K562 (cell line): Measurements from ENCODE around the gene SCMH1. TPM values are rescaled to one million over a fixed set of nuclear protein-coding genes. Genes with fewer than 3 reads are reported as not detected.
A peak's percentile ranks its signal among the peaks of the same experiment; 100 is the strongest.

Experiments
- BCOR ChIP-seq: fragments of 450-650 bp; IDR thresholded peaks from 2 replicates; pipeline ENCODE4 v1.6.1; 2016
- BDP1 ChIP-seq: IDR thresholded peaks from 3 replicates; pipeline ENCODE4 v1.6.1; 2011; ENCODE audit not compliant: insufficient read length, insufficient read depth
- BHLHE40 ChIP-seq: IDR thresholded peaks from 2 replicates; pipeline ENCODE4 v1.6.1; 2011; ENCODE audit warnings: low read length, improper control_type of control experiment
- CBX1 ChIP-seq: sonication (generic); IDR thresholded peaks from 2 replicates; pipeline ENCODE4 v1.6.1; 2016; ENCODE audit warnings: antibody characterized with exemption, low read depth, mild to moderate bottlenecking
- DPF2 ChIP-seq: fragments of 450-650 bp; IDR thresholded peaks from 2 replicates; pipeline ENCODE4 v1.6.1; 2016
- IFI16 ChIP-seq: fragments of 250-450 bp; sonication (Bioruptor Pico); IDR thresholded peaks from 2 replicates; pipeline ENCODE4 v2.1.2; 2022; ENCODE audit warnings: mild to moderate bottlenecking, inconsistent platforms
- KHSRP ChIP-seq: fragments of 450-650 bp; IDR thresholded peaks from 2 replicates; pipeline ENCODE4 v1.6.1; 2017
- L3MBTL2 ChIP-seq: fragments of 450-650 bp; IDR thresholded peaks from 2 replicates; pipeline ENCODE4 v1.6.1; 2016; ENCODE audit warnings: mild to moderate bottlenecking, moderate library complexity
- MEF2D ChIP-seq: conservative IDR thresholded peaks from 2 replicates; pipeline ENCODE4 v1.6.1; 2016; ENCODE audit warnings: low read depth, missing genetic modification characterization, missing compliant biosample characterization
- MLX ChIP-seq, 2 experiments: fragments of 450-650 bp in 1 of 2; sonication (generic) in 1 of 2; formaldehyde crosslinking; conservative IDR thresholded peaks; 2 replicates each; pipeline versions ENCODE4 v1.4.0 to v1.8.1; 2020 to 2022; ENCODE audit warnings: mild to moderate bottlenecking in 1 of 2, missing genetic modification reagents in 1 of 2
- NFE2L1 ChIP-seq: fragments of 450-650 bp; IDR thresholded peaks from 2 replicates; pipeline ENCODE4 v1.6.1; 2016; ENCODE audit warnings: missing genetic modification characterization, low read depth, mild to moderate bottlenecking, missing compliant biosample characterization, moderate library complexity, borderline replicate concordance
- NONO ChIP-seq, 2 experiments: fragments of 200-400 bp in 1 of 2; fragments of 450-650 bp in 1 of 2; formaldehyde crosslinking in 1 of 2; IDR thresholded peaks; 2 replicates each; pipeline ENCODE4 v1.6.1; 2017; ENCODE audit warnings: low read depth in 2 of 2, mild to moderate bottlenecking in 2 of 2, moderate library complexity in 2 of 2, low read length in 1 of 2
- POLR2H ChIP-seq: IDR thresholded peaks from 2 replicates; pipeline ENCODE4 v1.6.1; 2016; ENCODE audit warnings: missing genetic modification characterization, low read depth, mild to moderate bottlenecking, control low read depth, missing compliant biosample characterization, moderate library complexity
- RBBP5 ChIP-seq: fragments of 200-600 bp; sonication (generic); IDR thresholded peaks from 2 replicates; pipeline ENCODE4 v1.6.1; 2012; ENCODE audit warnings: borderline replicate concordance, mild to moderate bottlenecking, low read length, control low read depth, inconsistent platforms; ENCODE audit not compliant: insufficient read depth, poor library complexity, severe bottlenecking
- SAFB ChIP-seq: fragments of 200-400 bp; formaldehyde crosslinking; IDR thresholded peaks from 2 replicates; pipeline ENCODE4 v1.6.1; 2017; ENCODE audit warnings: low read depth, low read length, borderline replicate concordance
- SPI1 ChIP-seq: IDR thresholded peaks from 2 replicates; pipeline ENCODE4 v1.6.1; 2011; ENCODE audit warnings: low read depth, low read length, control low read depth, borderline replicate concordance
- STAT5B ChIP-seq: fragments of 250-450 bp; sonication (Bioruptor Pico); IDR thresholded peaks from 2 replicates; pipeline ENCODE4 v1.8.0; 2021; ENCODE audit warnings: mild to moderate bottlenecking, inconsistent platforms
- TFE3 ChIP-seq: fragments of 450-650 bp; formaldehyde crosslinking; IDR thresholded peaks from 2 replicates; pipeline ENCODE4 v1.4.0; 2020; ENCODE audit warnings: mild to moderate bottlenecking, mixed read lengths
- XRCC4 ChIP-seq: IDR thresholded peaks from one replicate; pipeline ENCODE4 v1.6.1; 2011; ENCODE audit not compliant: insufficient read depth, insufficient read length; ENCODE audit errors: extremely low read depth
- ZNF253 ChIP-seq: fragments of 250-450 bp; sonication (Bioruptor Pico); conservative IDR thresholded peaks from 2 replicates; pipeline ENCODE4 v1.6.1; 2021; ENCODE audit warnings: mild to moderate bottlenecking
- ZNF696 ChIP-seq: fragments of 250-450 bp; sonication (Bioruptor Pico); conservative IDR thresholded peaks from 2 replicates; pipeline ENCODE4 v1.4.0; 2020; ENCODE audit warnings: mild to moderate bottlenecking, moderate library complexity
- polyA plus RNA-seq, 8 experiments: library from polyadenylated mRNA; depleted of rRNA in 4 of 8; stranded (reverse) in 5 of 8; unstranded in 3 of 8; fragments of >200 nt; fragmentation: Nextera tagmentation in 2 of 8; fragmentation: Illumina TruSeq in 1 of 8; extraction: Ambion mirVana in 2 of 8; extraction: Trizol in 1 of 8; gene quantifications; 2 replicates each; pipeline versions ENCODE4 v1.2.1 to v1.2.3, GENCODE V29; 2011 to 2014; ENCODE audit warnings: inconsistent platforms in 1 of 8, missing spikeins in 1 of 8
- total RNA-seq, 7 experiments: library from RNA; depleted of rRNA in 6 of 7; stranded (reverse); fragments of >200 nt in 6 of 7; fragmentation: Illumina TruSeq in 2 of 7; extraction: Trizol in 2 of 7; gene quantifications; 2 replicates each; pipeline versions ENCODE4 v1.2.1 to v1.2.3, GENCODE V29; 2011 to 2021; ENCODE audit warnings: low replicate concordance in 1 of 7
- TF ChIP-seq, protein P1 (sequence below): IDR thresholded peaks from 2 replicates; pipeline ENCODE4 v1.6.1; 2011; ENCODE audit not compliant: insufficient read length; ENCODE audit errors: extremely low read depth
- TF ChIP-seq, protein P2 (sequence below), 2 experiments: fragments of 450-650 bp; IDR thresholded peaks; 2 replicates each; pipeline ENCODE4 v1.6.1; 2016

The SCMH1 gene
- total and polyA plus RNA-seq, 9 of the 15 experiments (the other 6 are each of a cell fraction or from before 2014, with no cell fraction given) = 8.5 to 37.0 (median 26.8) TPM

DNA sequence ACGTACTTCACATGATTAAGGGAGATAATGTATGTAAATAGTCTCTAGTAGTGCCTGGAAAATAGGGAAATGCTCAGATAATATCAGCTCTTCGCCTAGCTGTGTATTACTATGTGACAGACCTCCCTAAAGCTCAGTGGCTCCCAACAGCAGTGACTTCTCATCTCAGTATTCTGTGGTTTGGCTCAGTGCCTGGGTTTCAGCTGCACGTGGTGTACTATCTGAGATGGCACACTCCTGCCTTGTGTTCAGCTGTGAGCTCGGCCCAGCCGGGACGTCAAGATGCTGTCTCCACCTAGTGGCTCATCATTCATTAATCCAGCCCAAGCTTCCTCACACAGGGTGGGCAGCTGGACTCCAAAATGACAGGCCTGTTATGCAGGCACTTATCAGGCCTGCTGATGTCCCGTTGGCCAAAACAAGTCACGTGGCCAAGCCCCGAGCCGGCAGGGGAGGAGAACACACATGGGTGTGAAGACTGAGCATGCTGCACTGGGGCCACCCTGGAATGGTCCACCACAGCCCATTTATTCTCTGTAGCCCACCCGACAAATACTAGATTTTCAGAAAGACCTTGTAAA, 238.4 kb downstream of the SCMH1 start (continued):
- no peak for TF ChIP-seq ZNF696 (CRISPR knock-in tag)
- TF ChIP-seq NONO (IDR thresholded peaks at IDR 0.05; ENCODE audit: low read depth in 2 of 2, low read length in 1 of 2) = peak in 1 of 2 experiments; percentile 85; a peak in 2 of 4 replicates
- peak; percentile 86 for TF ChIP-seq SPI1
- no peak for TF ChIP-seq SAFB
- TF ChIP-seq BCOR = peak; percentile 94
- TF ChIP-seq BDP1 = no peak
- TF ChIP-seq POLR2H (tag) = no peak
- TF ChIP-seq TFE3 (CRISPR knock-in tag) = peak; percentile 90
- TF ChIP-seq ZNF253 (CRISPR knock-in tag) = no peak
- TF ChIP-seq IFI16 (CRISPR knock-in tag) = no peak
- peak; percentile 69; the same call in 1 of the 2 replicates for TF ChIP-seq CBX1
- TF ChIP-seq, protein P1, sequence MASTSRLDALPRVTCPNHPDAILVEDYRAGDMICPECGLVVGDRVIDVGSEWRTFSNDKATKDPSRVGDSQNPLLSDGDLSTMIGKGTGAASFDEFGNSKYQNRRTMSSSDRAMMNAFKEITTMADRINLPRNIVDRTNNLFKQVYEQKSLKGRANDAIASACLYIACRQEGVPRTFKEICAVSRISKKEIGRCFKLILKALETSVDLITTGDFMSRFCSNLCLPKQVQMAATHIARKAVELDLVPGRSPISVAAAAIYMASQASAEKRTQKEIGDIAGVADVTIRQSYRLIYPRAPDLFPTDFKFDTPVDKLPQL = no peak
- no peak for TF ChIP-seq MLX (CRISPR knock-in tag; conservative IDR thresholded peaks at IDR 0.05)
- TF ChIP-seq, protein P2, sequence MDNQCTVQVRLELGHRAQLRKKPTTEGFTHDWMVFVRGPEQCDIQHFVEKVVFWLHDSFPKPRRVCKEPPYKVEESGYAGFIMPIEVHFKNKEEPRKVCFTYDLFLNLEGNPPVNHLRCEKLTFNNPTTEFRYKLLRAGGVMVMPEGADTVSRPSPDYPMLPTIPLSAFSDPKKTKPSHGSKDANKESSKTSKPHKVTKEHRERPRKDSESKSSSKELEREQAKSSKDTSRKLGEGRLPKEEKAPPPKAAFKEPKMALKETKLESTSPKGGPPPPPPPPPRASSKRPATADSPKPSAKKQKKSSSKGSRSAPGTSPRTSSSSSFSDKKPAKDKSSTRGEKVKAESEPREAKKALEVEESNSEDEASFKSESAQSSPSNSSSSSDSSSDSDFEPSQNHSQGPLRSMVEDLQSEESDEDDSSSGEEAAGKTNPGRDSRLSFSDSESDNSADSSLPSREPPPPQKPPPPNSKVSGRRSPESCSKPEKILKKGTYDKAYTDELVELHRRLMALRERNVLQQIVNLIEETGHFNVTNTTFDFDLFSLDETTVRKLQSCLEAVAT (IDR thresholded peaks at IDR 0.05) = peak; percentile 35 to 99; a peak in 2 of 4 replicates
- TF ChIP-seq MEF2D = peak; percentile 82
- peak; percentile 98 for TF ChIP-seq L3MBTL2
- peak; percentile 100 for TF ChIP-seq BHLHE40
- peak; percentile 97 for TF ChIP-seq DPF2
- no peak for TF ChIP-seq NFE2L1 (tag)
- peak; percentile 49 for TF ChIP-seq RBBP5
- no peak for TF ChIP-seq XRCC4
- TF ChIP-seq KHSRP = no peak
- no peak for TF ChIP-seq STAT5B
